GM23338 (cell line): ENCODE results near the gene GPAT2.
"Not testable (repeated sequence)": the region's sequence is repeated elsewhere in the genome, so short reads cannot be mapped to it uniquely, and the experiment has no call there.

ENCODE experiments used
- CREB1 ChIP-seq: fragments of 250-450 bp; sonication (Bioruptor Pico); IDR thresholded peaks from 2 replicates; pipeline ENCODE4 v1.5.0; 2020; ENCODE audit warnings: low read depth, mild to moderate bottlenecking, moderate library complexity
- EZH2 ChIP-seq: fragments of 200-600 bp; sonication (generic); IDR thresholded peaks from one replicate; pipeline ENCODE4 v1.8.0; 2017; ENCODE audit warnings: antibody characterized with exemption, mild to moderate bottlenecking, low read depth; ENCODE audit not compliant: unreplicated experiment
- EZH2phosphoT487 ChIP-seq: fragments of 200-600 bp; sonication (generic); IDR thresholded peaks from one replicate; pipeline ENCODE4 v1.8.1; 2018; ENCODE audit warnings: antibody characterized with exemption; ENCODE audit not compliant: unreplicated experiment
- NANOG ChIP-seq: IDR thresholded peaks from 2 replicates; pipeline ENCODE4 v1.6.1; 2016; ENCODE audit warnings: antibody characterized with exemption, borderline replicate concordance
- POLR2AphosphoS5 ChIP-seq: IDR thresholded peaks from 2 replicates; pipeline ENCODE4 v1.6.1; 2016; ENCODE audit warnings: antibody characterized with exemption, low read depth
- STAT1 ChIP-seq: IDR thresholded peaks from one replicate; pipeline ENCODE4 v1.6.1; 2016; ENCODE audit warnings: antibody characterized with exemption; ENCODE audit not compliant: unreplicated experiment
- ZNF114 ChIP-seq: fragments of 250-450 bp; sonication (Bioruptor Pico); IDR thresholded peaks from 2 replicates; pipeline ENCODE4 v1.5.0; 2020; ENCODE audit warnings: mild to moderate bottlenecking, moderate library complexity
- ZNF331 ChIP-seq: fragments of 250-450 bp; sonication (Bioruptor Pico); IDR thresholded peaks from 2 replicates; pipeline ENCODE4 v1.5.0; 2020; ENCODE audit warnings: low read depth, mild to moderate bottlenecking, moderate library complexity
- TF ChIP-seq, protein P1 (sequence below), 2 experiments: fragments of 200-600 bp in 1 of 2; sonication (generic) in 1 of 2; conservative IDR thresholded peaks; 2 replicates each; pipeline versions ENCODE4 v1.5.1 to v1.6.1; 2016 to 2017; ENCODE audit warnings: antibody characterized with exemption in 2 of 2, low read depth in 2 of 2, mild to moderate bottlenecking in 2 of 2, moderate library complexity in 1 of 2
- TF ChIP-seq, protein P2 (sequence below): IDR thresholded peaks from one replicate; pipeline ENCODE4 v1.6.1; 2018; ENCODE audit warnings: antibody characterized with exemption; ENCODE audit not compliant: unreplicated experiment

DNA sequence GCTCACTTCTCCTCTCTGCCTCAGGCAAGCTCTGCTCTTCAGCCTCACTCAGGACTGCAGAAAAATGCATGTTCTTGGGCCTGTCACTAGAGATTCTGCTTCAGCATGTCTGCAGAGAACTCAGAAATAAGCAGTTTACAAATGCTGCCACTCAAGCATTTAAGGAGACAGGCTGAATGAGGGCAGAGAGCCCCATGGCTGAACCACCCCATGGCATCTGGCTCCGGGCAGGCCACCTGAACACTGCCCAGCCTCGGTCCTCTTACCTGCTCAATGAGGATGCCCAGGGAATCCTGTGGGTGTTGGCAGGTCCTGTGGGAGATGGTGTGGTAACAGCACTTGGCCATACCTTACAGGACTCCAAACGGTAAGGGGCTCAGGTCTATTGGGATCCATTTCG, 31.2 kb upstream of the GPAT2 start:
- TF ChIP-seq, protein P1, sequence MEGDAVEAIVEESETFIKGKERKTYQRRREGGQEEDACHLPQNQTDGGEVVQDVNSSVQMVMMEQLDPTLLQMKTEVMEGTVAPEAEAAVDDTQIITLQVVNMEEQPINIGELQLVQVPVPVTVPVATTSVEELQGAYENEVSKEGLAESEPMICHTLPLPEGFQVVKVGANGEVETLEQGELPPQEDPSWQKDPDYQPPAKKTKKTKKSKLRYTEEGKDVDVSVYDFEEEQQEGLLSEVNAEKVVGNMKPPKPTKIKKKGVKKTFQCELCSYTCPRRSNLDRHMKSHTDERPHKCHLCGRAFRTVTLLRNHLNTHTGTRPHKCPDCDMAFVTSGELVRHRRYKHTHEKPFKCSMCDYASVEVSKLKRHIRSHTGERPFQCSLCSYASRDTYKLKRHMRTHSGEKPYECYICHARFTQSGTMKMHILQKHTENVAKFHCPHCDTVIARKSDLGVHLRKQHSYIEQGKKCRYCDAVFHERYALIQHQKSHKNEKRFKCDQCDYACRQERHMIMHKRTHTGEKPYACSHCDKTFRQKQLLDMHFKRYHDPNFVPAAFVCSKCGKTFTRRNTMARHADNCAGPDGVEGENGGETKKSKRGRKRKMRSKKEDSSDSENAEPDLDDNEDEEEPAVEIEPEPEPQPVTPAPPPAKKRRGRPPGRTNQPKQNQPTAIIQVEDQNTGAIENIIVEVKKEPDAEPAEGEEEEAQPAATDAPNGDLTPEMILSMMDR (conservative IDR thresholded peaks at IDR 0.05; ENCODE audit: low read depth in 2 of 2): not testable (repeated sequence)
- not testable (repeated sequence) for TF ChIP-seq STAT1; EZH2; POLR2AphosphoS5; EZH2phosphoT487; ZNF331 (CRISPR knock-in tag); NANOG; CREB1 (CRISPR knock-in tag); ZNF114 (CRISPR knock-in tag)
- TF ChIP-seq, protein P2, sequence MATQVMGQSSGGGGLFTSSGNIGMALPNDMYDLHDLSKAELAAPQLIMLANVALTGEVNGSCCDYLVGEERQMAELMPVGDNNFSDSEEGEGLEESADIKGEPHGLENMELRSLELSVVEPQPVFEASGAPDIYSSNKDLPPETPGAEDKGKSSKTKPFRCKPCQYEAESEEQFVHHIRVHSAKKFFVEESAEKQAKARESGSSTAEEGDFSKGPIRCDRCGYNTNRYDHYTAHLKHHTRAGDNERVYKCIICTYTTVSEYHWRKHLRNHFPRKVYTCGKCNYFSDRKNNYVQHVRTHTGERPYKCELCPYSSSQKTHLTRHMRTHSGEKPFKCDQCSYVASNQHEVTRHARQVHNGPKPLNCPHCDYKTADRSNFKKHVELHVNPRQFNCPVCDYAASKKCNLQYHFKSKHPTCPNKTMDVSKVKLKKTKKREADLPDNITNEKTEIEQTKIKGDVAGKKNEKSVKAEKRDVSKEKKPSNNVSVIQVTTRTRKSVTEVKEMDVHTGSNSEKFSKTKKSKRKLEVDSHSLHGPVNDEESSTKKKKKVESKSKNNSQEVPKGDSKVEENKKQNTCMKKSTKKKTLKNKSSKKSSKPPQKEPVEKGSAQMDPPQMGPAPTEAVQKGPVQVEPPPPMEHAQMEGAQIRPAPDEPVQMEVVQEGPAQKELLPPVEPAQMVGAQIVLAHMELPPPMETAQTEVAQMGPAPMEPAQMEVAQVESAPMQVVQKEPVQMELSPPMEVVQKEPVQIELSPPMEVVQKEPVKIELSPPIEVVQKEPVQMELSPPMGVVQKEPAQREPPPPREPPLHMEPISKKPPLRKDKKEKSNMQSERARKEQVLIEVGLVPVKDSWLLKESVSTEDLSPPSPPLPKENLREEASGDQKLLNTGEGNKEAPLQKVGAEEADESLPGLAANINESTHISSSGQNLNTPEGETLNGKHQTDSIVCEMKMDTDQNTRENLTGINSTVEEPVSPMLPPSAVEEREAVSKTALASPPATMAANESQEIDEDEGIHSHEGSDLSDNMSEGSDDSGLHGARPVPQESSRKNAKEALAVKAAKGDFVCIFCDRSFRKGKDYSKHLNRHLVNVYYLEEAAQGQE: not testable (repeated sequence)
